Thyroid gland (tissue), 4 donors: ENCODE results near the gene FAM53A.

Experiments
- CTCF ChIP-seq, 6 experiments: fragments of 200-600 bp in 3 of 6; fragments of 450-650 bp in 3 of 6; sonication (generic) in 3 of 6; IDR thresholded peaks; one replicate each; pipeline ENCODE4 v1.5.1; 2016 to 2019; ENCODE audit warnings: antibody characterized with exemption in 6 of 6, mild to moderate bottlenecking in 2 of 6, inconsistent platforms in 1 of 6, moderate library complexity in 1 of 6
- POLR2A ChIP-seq, 2 donors: fragments of 450-650 bp; IDR thresholded peaks; one replicate each; pipeline ENCODE4 v1.6.1; 2017; ENCODE audit warnings: antibody characterized with exemption in 2 of 2, mild to moderate bottlenecking in 2 of 2, moderate library complexity in 1 of 2

DNA sequence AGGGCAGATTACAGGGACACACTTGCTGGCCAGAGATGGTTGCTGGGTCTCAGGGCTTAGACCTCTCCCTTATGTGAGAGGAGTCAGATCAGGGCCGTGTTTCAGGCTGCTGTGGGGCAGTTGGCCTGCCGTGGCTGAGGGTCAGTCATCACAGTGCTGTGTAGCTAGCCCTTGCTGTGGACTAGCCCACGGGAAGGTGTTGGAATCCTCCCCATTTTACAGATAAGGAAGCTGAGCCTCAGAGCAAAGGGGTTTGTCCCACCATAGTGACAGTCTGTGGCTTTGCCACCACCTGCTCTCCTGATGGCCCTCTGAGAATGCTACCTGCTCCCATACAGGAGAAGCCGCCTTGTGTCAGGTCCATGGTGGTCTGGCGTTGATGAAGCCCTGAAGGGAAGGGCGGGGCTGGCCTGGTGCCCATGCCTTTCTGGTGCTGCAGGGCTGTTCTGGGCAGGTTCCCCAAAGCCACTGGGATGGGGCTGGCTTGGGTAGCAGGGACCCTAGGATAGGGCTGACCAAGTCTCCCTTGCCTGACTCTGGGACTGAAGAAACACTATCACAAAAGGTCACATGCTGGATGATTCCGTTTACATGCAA, 2.4 kb upstream of the FAM53A start:
- TF ChIP-seq CTCF (IDR thresholded peaks at IDR 0.05), result no peak
- no peak for TF ChIP-seq POLR2A (IDR thresholded peaks at IDR 0.05)
